ENCODE measurements around the gene RACGAP1. TPM values are rescaled to one million over a fixed set of nuclear protein-coding genes. Genes with fewer than 3 reads are reported as not detected.

Gene RACGAP1
- total and polyA plus RNA-seq, 2 of the 4 experiments (the other 2 are of a cell fraction), result 37.9 to 110 TPM

DNA sequence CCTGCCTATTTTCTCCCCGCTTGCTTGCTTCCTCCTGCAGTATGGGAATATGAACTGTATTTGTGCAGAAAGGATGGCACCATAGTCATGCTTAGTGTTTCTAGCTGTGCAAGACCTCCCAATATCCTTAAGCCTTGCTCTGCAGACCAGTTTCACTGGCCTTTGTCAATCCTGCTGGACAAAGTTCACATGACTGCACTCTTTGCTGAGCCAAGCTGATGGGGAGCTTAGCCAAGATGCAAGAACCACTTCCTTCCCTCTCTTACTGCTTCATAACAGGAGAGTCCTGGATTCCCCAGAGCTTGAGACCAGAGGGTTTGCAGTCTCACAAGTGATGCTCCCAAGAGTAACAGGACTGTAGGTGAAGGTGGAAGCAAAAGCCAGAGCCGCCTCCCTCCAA is 35.9 kb upstream of the RACGAP1 start:
- 0 out of 2 replicates have a peak, but pooled peaks cover 5% of the 10 kb centered on the region for H3K9me1 ChIP-seq (ENCODE audit: insufficient read depth, low read length)
- no peak overlapping the region for H3K9ac ChIP-seq (ENCODE audit: low read depth, low read length)
- H3K36me3 ChIP-seq (ENCODE audit: control insufficient read depth, insufficient read depth, low read length), result 0 out of 2 replicates have a peak, but pooled peaks cover 3% of the 10 kb centered on the region
- H4K20me1 ChIP-seq (ENCODE audit: insufficient read depth, low read length), result peaks cover 4% of the 10 kb centered on the region; the same call in 1 of the 2 replicates
- DNase-seq, result no peak
- H3K23ac ChIP-seq (ENCODE audit: low read depth, low read length), result no peak overlapping the region
- H4K91ac ChIP-seq (ENCODE audit: insufficient read depth, low read depth, low read length), result no peak overlapping the region
- H3K79me1 ChIP-seq (ENCODE audit: low read depth in 1 of 2, low read length in 2 of 2), result no peaks in the 10 kb centered on the region; a peak in 1 of 4 replicates
- H2BK20ac ChIP-seq (ENCODE audit: low read depth, low read length), result no peak overlapping the region
- no TSS peak for BruUV-seq (replicated peaks)
- peaks cover 8% of the 10 kb centered on the region for H3K27me3 ChIP-seq (ENCODE audit: control insufficient read depth, insufficient read depth, low read length)
- H3K56ac ChIP-seq (ENCODE audit: extremely low read depth, insufficient read depth, low read length), result no peak overlapping the region
- no peak overlapping the region for H2AFZ ChIP-seq (replicated peaks; ENCODE audit: low read length, poor library complexity)
- no peak overlapping the region for H4K8ac ChIP-seq (ENCODE audit: low read depth in 2 of 2, low read length in 2 of 2)
- H3K27ac ChIP-seq (ENCODE audit: insufficient read depth, low read length), result no peak overlapping the region
- dilution Hi-C loops (cut with HindIII; ENCODE audit: low sequenced_read_pairs, unreplicated experiment) (no loop called here), in situ Hi-C loops (cut with MboI; ENCODE audit: low sequenced_read_pairs) (no loop called here), intact Hi-C loops (cut with micrococcal nuclease) (no loop called here)
- H3K4ac ChIP-seq (ENCODE audit: low read depth, low read length), result no peak overlapping the region
- no peak overlapping the region for H3K4me2 ChIP-seq (ENCODE audit: low read depth, low read length)
- no CpG with 5 or more reads among the region's 2 CpGs for WGBS, 2 experiments (ENCODE audit: extremely low coverage in 2 of 2, insufficient read length in 1 of 2)
- no peak for ATAC-seq (ENCODE audit: low read depth)
- CTCF ChIA-PET, result interaction anchor here (1.5 kb wide), 1 partner anchor 22 kb away, joined by 3 read pairs; no protein-coding TSS in a partner anchor
- no peak overlapping the region for H3K14ac ChIP-seq (replicated peaks; ENCODE audit: low read depth, low read length)
- no peak overlapping the region for H4K5ac ChIP-seq (ENCODE audit: low read depth, low read length)
- no peak for TF ChIP-seq CEBPB (IDR thresholded peaks at IDR 0.05; ENCODE audit: low read depth, low read length)
- no peaks in the 10 kb centered on the region for H3K9me3 ChIP-seq (ENCODE audit: control insufficient read depth, insufficient read depth, low read length)
- no peak overlapping the region for H2BK15ac ChIP-seq (ENCODE audit: low read depth, low read length)
- no peak overlapping the region for H2AK9ac ChIP-seq (replicated peaks; ENCODE audit: low read depth, low read length, poor library complexity)
- POLR2A ChIA-PET (ENCODE audit: unreplicated experiment), result no interaction called here
- H3K4me3 ChIP-seq (ENCODE audit: insufficient read depth, low read depth, low read length), result no peak overlapping the region
- H3K18ac ChIP-seq (ENCODE audit: low read depth, low read length), result no peak overlapping the region
- peaks cover 15% of the 10 kb centered on the region for H3K4me1 ChIP-seq (ENCODE audit: control insufficient read depth, insufficient read depth, low read length)
- no peak overlapping the region for H2BK5ac ChIP-seq (ENCODE audit: low read depth, low read length, poor library complexity, severe bottlenecking)
- no peak overlapping the region for H2AK5ac ChIP-seq (ENCODE audit: low read depth, low read length)
- H2BK120ac ChIP-seq (ENCODE audit: low read depth, low read length), result no peak overlapping the region

Data from IMR-90 (cell line).